HG02571 (cell line): Measurements from ENCODE around the gene PCP2.

Experiments used
- ATAC-seq: cut with Tn5 transposase; IDR thresholded peaks from one replicate; pipeline ENCODE4 v1.9.1; 2021; ENCODE audit warnings: mild to moderate bottlenecking, moderate library complexity; ENCODE audit not compliant: unreplicated experiment

The PCP2 gene

DNA sequence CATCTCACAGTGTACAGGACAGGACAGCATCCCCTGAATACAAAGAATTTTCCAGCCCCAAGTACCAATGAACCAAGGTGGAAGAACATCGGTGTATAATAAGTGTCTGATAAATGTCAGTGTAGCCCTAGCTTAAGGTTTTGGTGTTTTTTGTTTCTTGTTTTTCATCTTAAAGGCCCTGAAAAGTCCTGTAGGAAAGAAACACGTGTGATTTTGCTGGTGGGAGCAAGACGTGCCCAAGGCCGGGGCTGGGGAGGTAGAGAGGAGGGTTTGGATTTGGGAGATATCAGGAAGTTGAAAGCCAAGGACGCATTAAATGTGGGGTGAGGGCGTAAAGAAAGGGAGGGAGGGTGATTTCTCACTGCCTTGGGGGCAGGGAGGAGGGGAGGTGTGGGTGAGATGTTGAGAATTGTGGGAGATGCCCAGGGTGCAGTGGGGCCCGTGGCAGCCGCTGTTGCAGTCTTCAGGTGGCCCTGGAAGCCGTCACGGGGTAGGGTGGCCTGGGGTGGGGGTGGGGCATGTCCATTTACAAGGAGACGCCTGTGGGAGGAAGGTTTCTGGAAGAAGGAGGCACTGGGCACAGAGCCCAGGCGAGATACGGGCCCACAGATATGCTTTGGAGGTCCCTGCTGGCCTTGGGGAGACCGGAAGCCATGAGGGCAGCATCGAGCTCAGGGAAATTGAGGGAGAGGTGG, 31.1 kb downstream of the PCP2 start:
- no peak for ATAC-seq

DNA sequence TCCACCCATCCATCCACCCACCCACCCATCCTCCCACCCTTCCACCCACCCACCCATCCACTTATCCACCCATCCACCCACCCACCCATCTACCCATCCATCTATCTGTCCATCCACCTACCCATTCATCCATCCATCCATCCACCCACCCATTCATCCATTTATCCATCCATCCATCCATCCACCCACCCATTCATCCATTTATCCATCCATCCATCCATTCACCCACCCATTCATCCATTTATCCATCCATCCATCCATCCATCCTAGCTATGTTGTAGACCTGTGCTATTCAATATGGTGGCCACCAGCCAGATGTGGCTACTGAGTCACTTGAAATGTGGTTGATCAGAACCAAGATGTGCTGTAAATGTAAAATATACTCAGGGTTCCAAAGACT, 32.8 kb downstream of the PCP2 start:
- no peak for ATAC-seq

DNA sequence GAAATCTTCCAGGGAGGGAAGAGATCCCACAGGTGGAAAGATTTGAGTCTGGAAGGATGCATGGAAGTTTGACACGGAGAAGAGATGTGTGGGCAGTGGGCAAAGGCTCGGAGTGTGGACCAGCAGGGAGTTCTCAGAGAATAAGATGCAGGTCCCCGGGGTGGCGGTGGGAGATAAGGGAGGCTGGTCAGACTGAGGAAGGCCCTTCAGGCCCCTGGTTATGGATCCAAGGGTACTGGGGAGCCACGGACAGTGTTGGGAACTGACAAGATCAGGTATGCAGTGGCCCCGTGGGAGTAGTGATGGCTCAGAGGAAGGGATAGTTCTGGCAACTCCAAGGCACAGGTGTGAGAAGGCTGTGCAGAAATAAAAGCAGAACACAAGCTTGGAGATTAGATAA, 35.3 kb downstream of the PCP2 start:
- ATAC-seq: no peak

DNA sequence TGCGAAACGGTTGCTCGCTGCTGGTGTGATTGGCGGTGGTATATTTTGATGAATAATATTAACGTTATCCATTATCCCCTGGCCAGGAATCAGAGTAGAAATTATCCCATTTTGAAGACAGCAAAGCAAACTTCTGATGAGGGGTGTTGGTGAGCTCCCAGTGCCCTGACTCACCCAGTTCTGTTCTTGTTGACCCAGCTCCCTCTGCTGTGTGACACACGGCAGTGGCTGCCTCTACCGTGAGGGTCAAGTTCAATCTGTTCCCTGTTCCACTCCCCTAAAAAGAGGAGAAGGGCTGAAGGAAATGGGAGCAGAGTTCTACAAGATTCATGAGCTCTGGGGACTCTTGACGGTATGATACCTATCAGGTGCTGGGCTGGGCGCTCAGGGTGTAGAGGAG, 35.8 kb downstream of the PCP2 start:
- no peak for ATAC-seq

DNA sequence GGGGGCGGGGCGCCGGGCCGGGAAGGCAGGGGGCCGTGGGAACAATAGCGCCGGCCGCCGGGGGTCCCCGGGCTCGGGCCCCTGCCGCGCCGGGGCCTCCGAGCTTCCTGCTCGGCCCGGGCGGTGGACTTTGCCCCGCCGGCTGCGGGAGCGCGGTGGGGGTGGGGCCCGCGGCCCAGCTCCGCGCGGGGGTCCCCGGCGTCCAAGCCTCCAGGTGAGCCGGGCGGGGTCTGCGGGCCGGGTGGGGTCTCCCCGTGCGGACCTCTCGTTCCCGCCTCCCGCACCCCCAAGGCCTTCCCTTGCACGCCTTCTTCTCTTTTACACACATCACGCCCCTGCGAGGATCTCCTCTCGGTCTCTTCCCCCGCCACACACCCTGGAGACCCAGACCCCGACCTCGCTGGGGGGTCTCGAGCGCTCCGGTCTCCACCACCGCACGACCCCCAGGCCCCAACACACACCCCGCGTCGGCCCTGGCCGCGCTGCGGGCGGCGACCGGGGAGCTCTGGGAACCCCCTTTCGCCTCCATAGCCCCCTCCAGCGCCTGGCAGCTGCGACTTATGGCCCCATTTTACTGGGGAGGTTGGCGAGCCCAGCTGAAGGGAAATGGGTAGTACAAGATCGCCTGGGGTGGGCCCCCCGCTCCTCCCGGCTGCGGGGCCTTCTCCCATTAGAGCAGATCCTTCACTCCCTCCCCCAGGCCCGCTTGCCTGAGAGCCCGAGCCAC, 37.1 kb downstream of the PCP2 start:
- no peak for ATAC-seq

DNA sequence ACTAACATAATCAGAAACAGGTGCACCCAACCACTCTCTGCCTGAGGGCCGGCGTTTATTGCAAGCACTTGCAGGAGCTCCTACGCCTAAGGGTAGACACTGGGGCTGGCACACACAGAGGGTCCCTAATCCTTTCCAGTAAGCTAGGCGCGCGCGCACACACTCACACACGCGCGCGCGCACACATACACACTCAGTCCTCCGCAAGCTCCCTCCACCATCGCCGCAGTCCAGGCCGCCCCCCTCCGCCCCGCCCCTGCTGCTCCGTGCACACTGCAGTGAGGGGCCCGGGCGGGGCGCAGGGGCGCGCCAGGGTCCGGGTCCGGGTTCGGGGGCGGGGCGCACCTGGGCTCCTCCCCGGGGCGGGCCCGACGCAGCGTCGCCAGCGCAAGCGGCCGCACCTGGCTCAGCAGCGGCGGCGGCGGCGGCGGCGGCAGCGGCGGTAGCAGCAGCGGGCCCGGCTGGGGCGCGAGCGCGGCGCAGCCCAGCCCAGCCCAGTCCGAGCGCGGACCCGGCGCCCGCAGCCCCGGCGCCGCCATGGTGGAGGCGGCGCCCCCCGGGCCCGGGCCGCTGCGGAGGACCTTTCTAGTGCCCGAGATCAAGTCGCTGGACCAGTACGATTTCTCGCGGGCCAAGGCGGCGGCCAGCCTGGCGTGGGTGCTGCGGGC, 37.9 kb downstream of the PCP2 start, which contains the start of gene CAMSAP3:
CAMSAP3 (plus strand) TSS at position 398 of the 668 bp plus-strand sequence; CDS start at position 538, 140 bp downstream.
- no peak for ATAC-seq

DNA sequence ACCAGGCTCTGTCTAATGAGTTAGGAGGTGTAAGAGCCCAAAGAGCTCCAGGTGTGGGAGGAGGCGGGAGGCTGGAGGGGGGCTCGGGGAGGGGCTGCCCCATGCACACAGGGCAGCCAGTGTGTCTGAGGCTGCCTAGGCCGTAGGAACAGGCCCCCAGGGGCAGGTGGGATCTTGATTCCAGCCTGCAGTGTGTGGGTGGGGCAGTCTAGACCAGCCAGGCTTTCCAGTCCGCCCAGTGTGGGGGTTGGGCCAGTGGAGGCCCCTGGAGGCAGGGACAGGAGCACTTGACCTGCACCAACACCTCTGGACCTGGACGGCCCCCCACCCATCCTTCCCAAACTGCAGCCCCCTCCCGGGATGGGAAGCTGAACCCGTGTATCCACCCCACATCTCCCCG, 43.3 kb downstream of the PCP2 start:
- no peak for ATAC-seq

DNA sequence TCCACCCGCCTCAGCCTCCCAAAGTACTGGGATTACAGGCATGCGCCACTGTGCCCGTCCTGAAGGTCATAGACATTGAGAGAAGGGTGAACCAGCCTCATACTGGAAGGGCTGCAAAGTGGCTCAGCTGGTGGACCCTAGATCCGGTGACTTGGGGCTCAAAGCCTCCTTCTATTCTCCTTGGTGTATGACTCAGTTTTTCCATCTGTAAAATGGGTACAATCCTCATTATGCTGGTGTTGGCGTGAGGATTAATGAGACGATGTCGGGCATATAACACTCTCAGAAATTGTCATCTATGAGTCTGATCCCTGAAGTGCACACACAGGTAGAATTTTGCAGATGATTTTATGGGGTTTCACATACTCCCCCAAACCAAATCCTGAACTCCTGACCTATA, 43.7 kb downstream of the PCP2 start:
- no peak for ATAC-seq

DNA sequence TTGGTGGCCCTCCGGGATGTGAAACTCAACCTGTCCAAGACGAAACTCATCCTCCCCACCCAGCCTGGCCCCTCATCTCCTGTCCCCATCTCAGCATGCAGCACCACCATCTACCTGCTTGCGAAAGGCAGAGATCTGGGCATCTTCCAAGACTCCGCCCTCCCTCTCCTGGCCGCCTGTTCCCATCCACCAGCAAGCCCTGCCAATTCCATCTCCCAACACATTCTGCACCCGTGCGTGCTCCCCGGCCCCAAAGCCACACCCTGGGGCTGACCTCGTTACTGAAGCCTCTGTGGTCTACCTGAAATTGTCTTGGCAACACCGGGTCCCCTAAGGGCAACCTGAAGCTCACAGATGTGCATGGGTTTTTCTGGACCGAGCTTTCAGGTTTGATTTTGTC, 51.1 kb downstream of the PCP2 start:
- no peak for ATAC-seq
